Stimulated activated naive CD8-positive, alpha-beta T cell treated with anti-CD3 and anti-CD28 coated beads, Interleukin-15, amount 100 ng/mL, for 72 hours (primary cell): ENCODE results near the gene SDF2.

Experiments
- ATAC-seq: fragments of 150-1000 bp; cut with Tn5 transposase; 2 replicates; pipeline ENCODE4 v1.10.0; 2021; ENCODE audit warnings: mild to moderate bottlenecking, moderate library complexity
- DNase-seq, 2 donors: peaks; one replicate each; pipeline ENCODE4 v3.0.0; 2021 to 2022
- H3K27ac Mint-ChIP-seq, 2 donors: one replicate each; pipeline ENCODE4 v1.8.0; 2022; ENCODE audit warnings: mild to moderate bottlenecking in 2 of 2, mixed read lengths in 2 of 2, moderate library complexity in 2 of 2
- H3K27me3 Mint-ChIP-seq: one replicate; pipeline ENCODE4 v1.8.0; 2022; ENCODE audit warnings: mixed read lengths
- H3K4me1 Mint-ChIP-seq: one replicate; pipeline ENCODE4 v1.8.0; 2022; ENCODE audit warnings: mild to moderate bottlenecking, mixed read lengths
- H3K4me3 Mint-ChIP-seq, 2 donors: one replicate each; pipeline ENCODE4 v1.8.0; 2022; ENCODE audit warnings: mild to moderate bottlenecking in 2 of 2, mixed read lengths in 2 of 2, moderate library complexity in 1 of 2
- H3K9me3 Mint-ChIP-seq, 2 donors: one replicate each; pipeline ENCODE4 v1.8.0; 2022; ENCODE audit warnings: mixed read lengths in 2 of 2

The SDF2 gene

GRCh38 chr17:28661635-28662526 is at the start of gene SDF2, which contains the start of gene SUPT6H:
TSS of gene SDF2 (minus strand) at chr17:28661906. CDS start at chr17:28661876, 30 bp downstream.
TSS of gene SUPT6H (plus strand) at chr17:28662205. CDS start at chr17:28673402, 11,197 bp downstream.
- DNase-seq, result peak; percentile 93 to 94
- ATAC-seq, result peak; percentile 93
- no peaks in the 10 kb centered on the region for H3K27me3 Mint-ChIP-seq
- peak within 1 kb of the TSS; percentile 99 for H3K27ac Mint-ChIP-seq
- peaks cover 45% of the 10 kb centered on the region for H3K4me1 Mint-ChIP-seq
- no peaks in the 10 kb centered on the region for H3K9me3 Mint-ChIP-seq
- H3K4me3 Mint-ChIP-seq, result peak within 1 kb of the TSS; percentile 97 to 99

GRCh38 chr17:28710861-28711722 is 49.4 kb upstream of the SDF2 start:
- Mint-ChIP-seq H3K27ac (peak overlapping the region; percentile 94 to 97), H3K27me3 (peaks cover 25% of the 10 kb centered on the region), H3K4me3 (peak overlapping the region; percentile 86 to 92), H3K9me3 (no peaks in the 10 kb centered on the region), H3K4me1 (peaks cover 22% of the 10 kb centered on the region)
- ATAC-seq, result peak; percentile 89
- DNase-seq, result peak; percentile 91

- no peak overlapping the region for H3K4me3 Mint-ChIP-seq
Observed at GRCh38 chr17:28707339-28707720, 45.6 kb upstream of the SDF2 start.

GRCh38 chr17:28706471-28707338 is 45.0 kb upstream of the SDF2 start:
- no peaks in the 10 kb centered on the region for H3K27me3 Mint-ChIP-seq
- ATAC-seq (no peak), DNase-seq (no peak)
- peaks cover 8% of the 10 kb centered on the region for H3K4me1 Mint-ChIP-seq
- H3K9me3 Mint-ChIP-seq, result no peaks in the 10 kb centered on the region
- H3K27ac Mint-ChIP-seq, result no peak overlapping the region
- no peak overlapping the region for H3K4me3 Mint-ChIP-seq

More at GRCh38 chr17:28707339-28707720, 45.6 kb upstream of the SDF2 start:
- ATAC-seq (no peak), DNase-seq (no peak)
- Mint-ChIP-seq H3K9me3 (no peaks in the 10 kb centered on the region), H3K4me1 (peaks cover 15% of the 10 kb centered on the region), H3K27ac (peak overlapping the region in 1 of 2 donors; percentile 2), H3K27me3 (no peaks in the 10 kb centered on the region)

DNA sequence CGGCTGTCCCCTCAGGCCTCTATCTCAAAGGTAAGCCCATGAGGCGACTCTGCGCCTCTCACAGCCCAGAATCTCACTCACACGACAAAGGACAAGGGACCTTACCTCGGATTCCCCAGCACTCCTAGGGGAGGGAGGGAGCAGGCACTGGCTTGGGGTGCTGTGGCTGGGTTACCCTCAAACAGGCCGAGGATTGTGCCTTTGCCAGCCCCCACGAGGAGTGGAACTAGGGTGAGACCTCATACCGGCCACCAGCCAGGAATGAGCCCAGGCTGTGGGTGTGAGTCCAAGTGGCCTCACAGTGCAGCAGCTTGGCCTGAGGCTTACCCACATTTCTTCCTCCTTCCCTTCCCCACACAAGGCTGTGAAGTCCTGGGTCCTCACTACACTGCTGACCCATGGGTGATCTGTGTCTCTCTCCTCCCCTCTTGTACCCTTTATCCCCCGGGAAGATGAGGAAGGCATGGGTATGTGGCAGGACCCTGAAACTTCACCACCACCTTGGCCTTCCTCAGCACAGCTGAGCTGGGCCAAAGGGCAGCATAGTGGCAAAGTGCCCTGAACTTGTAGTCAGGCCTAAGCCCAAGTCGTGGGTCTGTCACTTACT is 44.1 kb upstream of the SDF2 start:
- peak overlapping the region; percentile 17 to 19 for H3K27ac Mint-ChIP-seq
- H3K4me1 Mint-ChIP-seq, result peaks cover 6% of the 10 kb centered on the region
- no peaks in the 10 kb centered on the region for H3K9me3 Mint-ChIP-seq
- ATAC-seq (no peak), DNase-seq (no peak)
- no peaks in the 10 kb centered on the region for H3K27me3 Mint-ChIP-seq
- H3K4me3 Mint-ChIP-seq, result no peak overlapping the region

GRCh38 chr17:28705074-28705659 is 43.5 kb upstream of the SDF2 start:
- Mint-ChIP-seq H3K4me3 (no peak overlapping the region), H3K27me3 (no peaks in the 10 kb centered on the region), H3K4me1 (no peaks in the 10 kb centered on the region), H3K9me3 (no peaks in the 10 kb centered on the region), H3K27ac (peak overlapping the region in 1 of 2 donors; percentile 80)
- peak; percentile 11 for ATAC-seq
- DNase-seq, result no peak

GRCh38 chr17:28704219-28704858 is 42.6 kb upstream of the SDF2 start:
- Mint-ChIP-seq H3K27ac (peak overlapping the region in 1 of 2 donors; percentile 3), H3K4me3 (no peak overlapping the region), H3K9me3 (no peaks in the 10 kb centered on the region), H3K4me1 (no peaks in the 10 kb centered on the region), H3K27me3 (no peaks in the 10 kb centered on the region)
- DNase-seq (no peak), ATAC-seq (peak; percentile 11)

GRCh38 chr17:28703552-28704218 is 42.0 kb upstream of the SDF2 start:
- H3K9me3 Mint-ChIP-seq, result no peaks in the 10 kb centered on the region

DNA sequence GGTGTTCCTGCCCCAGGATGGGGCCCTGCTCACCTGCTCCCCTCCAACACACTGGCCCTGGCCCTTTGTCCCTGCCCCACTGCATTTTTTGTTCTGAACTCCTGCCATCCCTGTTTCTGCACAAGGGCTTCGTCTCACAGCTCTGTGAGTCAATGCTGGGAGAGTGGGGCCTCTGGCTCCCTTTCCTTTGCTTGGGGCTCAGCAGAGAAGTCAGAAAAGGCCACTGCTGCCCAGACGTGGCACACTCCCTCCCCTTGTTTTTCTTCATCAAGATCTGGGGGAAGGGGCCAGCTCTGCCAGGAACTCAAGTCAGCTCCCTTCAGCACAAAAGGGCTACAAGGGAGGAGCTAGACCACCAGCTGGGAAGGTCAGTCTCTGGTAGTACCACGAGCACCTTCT is 41.0 kb upstream of the SDF2 start:
- H3K4me3 Mint-ChIP-seq, result no peak overlapping the region
- H3K27ac Mint-ChIP-seq, result no peak overlapping the region
- no peak for DNase-seq

More at GRCh38 chr17:28703552-28704218, 42.0 kb upstream of the SDF2 start:
- Mint-ChIP-seq H3K27me3 (no peaks in the 10 kb centered on the region), H3K4me3 (no peak overlapping the region), H3K27ac (peak overlapping the region in 1 of 2 donors; percentile 3), H3K4me1 (no peaks in the 10 kb centered on the region)
- DNase-seq (no peak), ATAC-seq (no peak)

GRCh38 chr17:28702026-28702751 is 40.5 kb upstream of the SDF2 start:
- Mint-ChIP-seq H3K4me1 (no peaks in the 10 kb centered on the region), H3K27ac (peak overlapping the region in 1 of 2 donors; percentile 47), H3K4me3 (no peak overlapping the region), H3K27me3 (no peaks in the 10 kb centered on the region), H3K9me3 (no peaks in the 10 kb centered on the region)
- ATAC-seq, result no peak
- no peak for DNase-seq

More for the DNA sequence above, 41.0 kb upstream of the SDF2 start:
- no peak for ATAC-seq
- no peaks in the 10 kb centered on the region for H3K27me3 Mint-ChIP-seq
- no peaks in the 10 kb centered on the region for H3K9me3 Mint-ChIP-seq
- H3K4me1 Mint-ChIP-seq, result no peaks in the 10 kb centered on the region

DNA sequence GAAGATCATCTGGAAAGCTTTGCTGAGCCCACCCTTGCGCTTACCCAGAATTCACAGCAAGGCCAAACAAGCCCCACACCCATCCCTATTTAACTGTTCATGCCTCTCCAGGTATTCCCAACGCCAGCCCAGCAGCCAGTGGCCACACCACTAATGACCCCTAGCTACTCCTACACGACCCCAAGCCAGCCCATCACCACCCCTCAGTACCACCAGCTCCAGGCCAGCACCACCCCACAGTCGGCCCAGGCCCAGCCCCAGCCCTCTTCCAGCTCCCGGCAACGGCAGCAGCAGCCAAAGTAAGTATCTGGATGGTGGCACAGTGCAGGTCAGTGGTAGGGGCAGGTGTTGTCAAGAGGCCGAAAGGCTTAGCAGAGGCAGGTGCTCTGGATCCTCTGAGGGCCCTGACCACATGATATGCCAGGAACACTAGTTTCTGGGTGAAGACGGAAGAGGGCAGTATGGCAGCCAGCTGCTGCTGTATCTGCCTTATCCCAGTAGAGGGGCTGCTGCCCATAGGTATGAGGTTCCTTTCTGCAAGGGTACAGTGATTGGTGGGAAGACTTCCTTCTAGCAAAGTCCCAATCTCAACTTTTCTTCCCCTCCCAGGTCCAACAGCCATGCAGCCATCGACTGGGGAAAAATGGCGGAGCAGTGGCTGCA is 39.3 kb upstream of the SDF2 start:
- no peak overlapping the region for H3K27ac Mint-ChIP-seq
- no peak overlapping the region for H3K4me3 Mint-ChIP-seq
- no peak for DNase-seq
- H3K4me1 Mint-ChIP-seq, result no peaks in the 10 kb centered on the region
- no peak for ATAC-seq
- H3K9me3 Mint-ChIP-seq, result no peaks in the 10 kb centered on the region
- no peaks in the 10 kb centered on the region for H3K27me3 Mint-ChIP-seq

DNA sequence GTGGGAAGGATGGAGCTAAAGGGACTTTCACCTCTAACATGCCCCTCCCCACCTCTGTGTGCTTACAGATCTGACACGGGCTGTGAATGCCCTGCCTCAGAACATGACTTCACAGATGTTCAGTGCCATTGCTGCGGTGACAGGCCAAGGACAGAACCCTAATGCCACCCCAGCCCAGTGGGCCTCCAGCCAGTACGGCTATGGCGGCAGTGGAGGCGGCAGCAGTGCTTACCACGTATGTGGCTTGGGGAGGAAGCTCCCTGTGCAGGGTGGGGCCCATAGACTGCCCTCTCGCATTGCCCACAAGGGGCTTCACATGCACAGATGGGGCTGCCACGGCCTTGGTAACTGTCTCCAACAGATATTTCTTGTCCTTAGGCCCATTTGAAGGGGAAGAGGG is 38.6 kb upstream of the SDF2 start:
- H3K4me1 Mint-ChIP-seq, result no peaks in the 10 kb centered on the region
- no peak overlapping the region for H3K27ac Mint-ChIP-seq
- H3K27me3 Mint-ChIP-seq, result no peaks in the 10 kb centered on the region

More for the DNA sequence above, 38.6 kb upstream of the SDF2 start:
- DNase-seq (no peak), ATAC-seq (no peak)
- Mint-ChIP-seq H3K9me3 (no peaks in the 10 kb centered on the region), H3K4me3 (no peak overlapping the region)
